ENCODE results near the gene KRT6C. TPM values are rescaled to one million over a fixed set of nuclear protein-coding genes. Genes with fewer than 3 reads are reported as not detected.

The KRT6C gene
- total and polyA plus RNA-seq, 2 experiments from 2014 or later, result not detected

DNA sequence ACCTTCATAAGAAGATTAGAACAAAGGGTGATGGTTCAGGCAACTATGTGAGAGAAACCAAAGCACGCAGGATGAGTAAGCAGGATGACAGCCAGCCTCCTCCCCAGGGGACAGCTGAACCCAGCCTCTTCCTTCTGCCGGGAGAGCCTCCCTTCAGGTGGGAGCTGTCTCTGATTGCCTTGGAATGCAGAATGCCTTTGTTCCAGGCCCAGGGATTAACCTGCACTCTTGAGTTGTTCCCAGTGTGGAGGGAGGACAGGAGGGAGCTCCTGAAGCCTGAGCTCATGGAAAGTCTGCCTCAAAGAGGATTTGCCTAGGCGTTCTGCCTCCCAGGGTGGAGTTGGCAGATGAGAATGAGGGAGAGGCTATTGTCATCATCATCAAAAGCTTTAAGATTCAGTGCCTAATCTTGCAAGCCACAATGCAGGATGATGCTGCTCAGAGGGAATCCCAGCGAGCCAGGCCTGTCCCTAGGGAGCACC, 23.0 kb upstream of the KRT6C start:
- ATAC-seq, result peak; percentile 90
- Mint-ChIP-seq H3K27ac (peak overlapping the region; percentile 69; the same call in 1 of the 2 replicates), H3K36me3 (ENCODE audit: low read depth) (no peaks in the 10 kb centered on the region), H3K27me3 (ENCODE audit: insufficient read depth, low read depth, poor library complexity) (peaks cover 15% of the 10 kb centered on the region), H3K4me1 (peaks cover 26% of the 10 kb centered on the region), H3K9me3 (no peaks in the 10 kb centered on the region; the same call in 1 of the 3 replicates), H3K4me3 (no peak overlapping the region)
- H3K27ac ChIP-seq (ENCODE audit: low read depth), result no peak overlapping the region
- peaks cover 19% of the 10 kb centered on the region for H3K4me1 ChIP-seq (ENCODE audit: insufficient read depth)
- H3K79me2 ChIP-seq (replicated peaks; ENCODE audit: insufficient read depth), result no peaks in the 10 kb centered on the region
- H2AFZ ChIP-seq, result no peak overlapping the region
- H4K20me1 ChIP-seq (replicated peaks; ENCODE audit: insufficient read depth), result no peaks in the 10 kb centered on the region
- no peaks in the 10 kb centered on the region for H3K9me2 ChIP-seq (ENCODE audit: insufficient read depth)
- H3K36me3 ChIP-seq (ENCODE audit: insufficient read depth), result no peaks in the 10 kb centered on the region
- TF ChIP-seq ZNF114 (CRISPR knock-in tag; IDR thresholded peaks at IDR 0.05), result no peak; the same call in 1 of the 2 replicates
- TF ChIP-seq, protein P1, sequence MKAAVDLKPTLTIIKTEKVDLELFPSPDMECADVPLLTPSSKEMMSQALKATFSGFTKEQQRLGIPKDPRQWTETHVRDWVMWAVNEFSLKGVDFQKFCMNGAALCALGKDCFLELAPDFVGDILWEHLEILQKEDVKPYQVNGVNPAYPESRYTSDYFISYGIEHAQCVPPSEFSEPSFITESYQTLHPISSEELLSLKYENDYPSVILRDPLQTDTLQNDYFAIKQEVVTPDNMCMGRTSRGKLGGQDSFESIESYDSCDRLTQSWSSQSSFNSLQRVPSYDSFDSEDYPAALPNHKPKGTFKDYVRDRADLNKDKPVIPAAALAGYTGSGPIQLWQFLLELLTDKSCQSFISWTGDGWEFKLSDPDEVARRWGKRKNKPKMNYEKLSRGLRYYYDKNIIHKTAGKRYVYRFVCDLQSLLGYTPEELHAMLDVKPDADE (IDR thresholded peaks at IDR 0.05), result no peak
- no peak for TF ChIP-seq EZH2phosphoT487 (IDR thresholded peaks at IDR 0.05; ENCODE audit: unreplicated experiment)
- TF ChIP-seq, protein P2, sequence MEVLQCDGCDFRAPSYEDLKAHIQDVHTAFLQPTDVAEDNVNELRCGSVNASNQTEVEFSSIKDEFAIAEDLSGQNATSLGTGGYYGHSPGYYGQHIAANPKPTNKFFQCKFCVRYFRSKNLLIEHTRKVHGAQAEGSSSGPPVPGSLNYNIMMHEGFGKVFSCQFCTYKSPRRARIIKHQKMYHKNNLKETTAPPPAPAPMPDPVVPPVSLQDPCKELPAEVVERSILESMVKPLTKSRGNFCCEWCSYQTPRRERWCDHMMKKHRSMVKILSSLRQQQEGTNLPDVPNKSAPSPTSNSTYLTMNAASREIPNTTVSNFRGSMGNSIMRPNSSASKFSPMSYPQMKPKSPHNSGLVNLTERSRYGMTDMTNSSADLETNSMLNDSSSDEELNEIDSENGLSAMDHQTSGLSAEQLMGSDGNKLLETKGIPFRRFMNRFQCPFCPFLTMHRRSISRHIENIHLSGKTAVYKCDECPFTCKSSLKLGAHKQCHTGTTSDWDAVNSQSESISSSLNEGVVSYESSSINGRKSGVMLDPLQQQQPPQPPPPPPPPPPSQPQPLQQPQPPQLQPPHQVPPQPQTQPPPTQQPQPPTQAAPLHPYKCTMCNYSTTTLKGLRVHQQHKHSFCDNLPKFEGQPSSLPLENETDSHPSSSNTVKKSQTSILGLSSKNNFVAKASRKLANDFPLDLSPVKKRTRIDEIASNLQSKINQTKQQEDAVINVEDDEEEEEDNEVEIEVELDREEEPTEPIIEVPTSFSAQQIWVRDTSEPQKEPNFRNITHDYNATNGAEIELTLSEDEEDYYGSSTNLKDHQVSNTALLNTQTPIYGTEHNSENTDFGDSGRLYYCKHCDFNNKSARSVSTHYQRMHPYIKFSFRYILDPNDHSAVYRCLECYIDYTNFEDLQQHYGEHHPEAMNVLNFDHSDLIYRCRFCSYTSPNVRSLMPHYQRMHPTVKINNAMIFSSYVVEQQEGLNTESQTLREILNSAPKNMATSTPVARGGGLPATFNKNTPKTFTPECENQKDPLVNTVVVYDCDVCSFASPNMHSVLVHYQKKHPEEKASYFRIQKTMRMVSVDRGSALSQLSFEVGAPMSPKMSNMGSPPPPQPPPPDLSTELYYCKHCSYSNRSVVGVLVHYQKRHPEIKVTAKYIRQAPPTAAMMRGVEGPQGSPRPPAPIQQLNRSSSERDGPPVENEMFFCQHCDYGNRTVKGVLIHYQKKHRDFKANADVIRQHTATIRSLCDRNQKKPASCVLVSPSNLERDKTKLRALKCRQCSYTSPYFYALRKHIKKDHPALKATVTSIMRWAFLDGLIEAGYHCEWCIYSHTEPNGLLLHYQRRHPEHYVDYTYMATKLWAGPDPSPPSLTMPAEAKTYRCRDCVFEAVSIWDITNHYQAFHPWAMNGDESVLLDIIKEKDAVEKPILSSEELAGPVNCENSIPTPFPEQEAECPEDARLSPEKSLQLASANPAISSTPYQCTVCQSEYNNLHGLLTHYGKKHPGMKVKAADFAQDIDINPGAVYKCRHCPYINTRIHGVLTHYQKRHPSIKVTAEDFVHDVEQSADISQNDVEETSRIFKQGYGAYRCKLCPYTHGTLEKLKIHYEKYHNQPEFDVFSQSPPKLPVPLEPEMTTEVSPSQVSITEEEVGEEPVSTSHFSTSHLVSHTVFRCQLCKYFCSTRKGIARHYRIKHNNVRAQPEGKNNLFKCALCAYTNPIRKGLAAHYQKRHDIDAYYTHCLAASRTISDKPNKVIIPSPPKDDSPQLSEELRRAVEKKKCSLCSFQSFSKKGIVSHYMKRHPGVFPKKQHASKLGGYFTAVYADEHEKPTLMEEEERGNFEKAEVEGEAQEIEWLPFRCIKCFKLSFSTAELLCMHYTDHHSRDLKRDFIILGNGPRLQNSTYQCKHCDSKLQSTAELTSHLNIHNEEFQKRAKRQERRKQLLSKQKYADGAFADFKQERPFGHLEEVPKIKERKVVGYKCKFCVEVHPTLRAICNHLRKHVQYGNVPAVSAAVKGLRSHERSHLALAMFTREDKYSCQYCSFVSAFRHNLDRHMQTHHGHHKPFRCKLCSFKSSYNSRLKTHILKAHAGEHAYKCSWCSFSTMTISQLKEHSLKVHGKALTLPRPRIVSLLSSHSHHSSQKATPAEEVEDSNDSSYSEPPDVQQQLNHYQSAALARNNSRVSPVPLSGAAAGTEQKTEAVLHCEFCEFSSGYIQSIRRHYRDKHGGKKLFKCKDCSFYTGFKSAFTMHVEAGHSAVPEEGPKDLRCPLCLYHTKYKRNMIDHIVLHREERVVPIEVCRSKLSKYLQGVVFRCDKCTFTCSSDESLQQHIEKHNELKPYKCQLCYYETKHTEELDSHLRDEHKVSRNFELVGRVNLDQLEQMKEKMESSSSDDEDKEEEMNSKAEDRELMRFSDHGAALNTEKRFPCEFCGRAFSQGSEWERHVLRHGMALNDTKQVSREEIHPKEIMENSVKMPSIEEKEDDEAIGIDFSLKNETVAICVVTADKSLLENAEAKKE (CRISPR knock-in tag; IDR thresholded peaks at IDR 0.05), result peak; percentile 83
- TF ChIP-seq EZH2 (IDR thresholded peaks at IDR 0.05; ENCODE audit: low read depth, unreplicated experiment), result no peak
- H3K4me3 ChIP-seq, result no peak overlapping the region
- no peaks in the 10 kb centered on the region for H3K27me3 ChIP-seq (ENCODE audit: insufficient read depth)
- peak; percentile 55 for DNase-seq (ENCODE audit: low spot score)
- H3K4me2 ChIP-seq, result peak overlapping the region; percentile 43; the same call in 1 of the 2 replicates
- no peaks in the 10 kb centered on the region for H3F3A ChIP-seq (replicated peaks; ENCODE audit: low read depth)

Measured in GM23338 (cell line).